ENCODE measurements around the gene SCAMP5. TPM values are rescaled to one million over a fixed set of nuclear protein-coding genes. Genes with fewer than 3 reads are reported as not detected.

The SCAMP5 gene
- polyA plus RNA-seq, 1 experiment, result 2.1 TPM

DNA sequence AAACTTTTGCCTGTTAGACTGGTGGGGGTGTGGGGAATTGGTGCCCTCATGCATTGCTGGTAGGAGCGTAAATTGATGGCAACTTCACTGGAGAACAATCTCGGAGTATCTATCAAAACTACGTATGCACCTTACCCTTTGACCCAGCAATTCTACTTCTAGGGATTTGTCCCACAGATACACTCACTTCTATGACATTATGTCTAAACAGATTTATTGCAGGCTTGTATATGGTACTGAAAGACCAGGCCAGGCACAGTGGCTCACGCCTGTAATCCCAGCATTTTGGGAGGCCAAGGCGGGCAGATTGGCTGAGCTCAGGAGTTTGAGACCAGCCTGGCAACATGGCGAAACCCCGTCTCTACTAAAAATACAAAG lies 58.4 kb downstream of the SCAMP5 start:
- Histone ChIP-seq H3K4me3 (ENCODE audit: low read depth, low read length) (no peak overlapping the region), H3K9me3 (ENCODE audit: control insufficient read depth, insufficient read depth, low read length) (no peaks in the 10 kb centered on the region), H3K27me3 (ENCODE audit: control insufficient read depth, insufficient read depth, low read length) (no peaks in the 10 kb centered on the region), H3K27ac (ENCODE audit: low read depth, low read length) (no peak overlapping the region)
- TF ChIP-seq, protein P1, sequence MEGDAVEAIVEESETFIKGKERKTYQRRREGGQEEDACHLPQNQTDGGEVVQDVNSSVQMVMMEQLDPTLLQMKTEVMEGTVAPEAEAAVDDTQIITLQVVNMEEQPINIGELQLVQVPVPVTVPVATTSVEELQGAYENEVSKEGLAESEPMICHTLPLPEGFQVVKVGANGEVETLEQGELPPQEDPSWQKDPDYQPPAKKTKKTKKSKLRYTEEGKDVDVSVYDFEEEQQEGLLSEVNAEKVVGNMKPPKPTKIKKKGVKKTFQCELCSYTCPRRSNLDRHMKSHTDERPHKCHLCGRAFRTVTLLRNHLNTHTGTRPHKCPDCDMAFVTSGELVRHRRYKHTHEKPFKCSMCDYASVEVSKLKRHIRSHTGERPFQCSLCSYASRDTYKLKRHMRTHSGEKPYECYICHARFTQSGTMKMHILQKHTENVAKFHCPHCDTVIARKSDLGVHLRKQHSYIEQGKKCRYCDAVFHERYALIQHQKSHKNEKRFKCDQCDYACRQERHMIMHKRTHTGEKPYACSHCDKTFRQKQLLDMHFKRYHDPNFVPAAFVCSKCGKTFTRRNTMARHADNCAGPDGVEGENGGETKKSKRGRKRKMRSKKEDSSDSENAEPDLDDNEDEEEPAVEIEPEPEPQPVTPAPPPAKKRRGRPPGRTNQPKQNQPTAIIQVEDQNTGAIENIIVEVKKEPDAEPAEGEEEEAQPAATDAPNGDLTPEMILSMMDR (IDR thresholded peaks at IDR 0.05; ENCODE audit: low read depth, low read length), result no peak
- POLR2A ChIA-PET, result interaction anchor here (0.6 kb wide), 1 partner anchor 353 kb away, joined by 8 read pairs; no protein-coding TSS in a partner anchor
- no peak for DNase-seq (ENCODE audit: low read depth, low spot score)
- CTCF ChIA-PET, result no interaction called here

DNA sequence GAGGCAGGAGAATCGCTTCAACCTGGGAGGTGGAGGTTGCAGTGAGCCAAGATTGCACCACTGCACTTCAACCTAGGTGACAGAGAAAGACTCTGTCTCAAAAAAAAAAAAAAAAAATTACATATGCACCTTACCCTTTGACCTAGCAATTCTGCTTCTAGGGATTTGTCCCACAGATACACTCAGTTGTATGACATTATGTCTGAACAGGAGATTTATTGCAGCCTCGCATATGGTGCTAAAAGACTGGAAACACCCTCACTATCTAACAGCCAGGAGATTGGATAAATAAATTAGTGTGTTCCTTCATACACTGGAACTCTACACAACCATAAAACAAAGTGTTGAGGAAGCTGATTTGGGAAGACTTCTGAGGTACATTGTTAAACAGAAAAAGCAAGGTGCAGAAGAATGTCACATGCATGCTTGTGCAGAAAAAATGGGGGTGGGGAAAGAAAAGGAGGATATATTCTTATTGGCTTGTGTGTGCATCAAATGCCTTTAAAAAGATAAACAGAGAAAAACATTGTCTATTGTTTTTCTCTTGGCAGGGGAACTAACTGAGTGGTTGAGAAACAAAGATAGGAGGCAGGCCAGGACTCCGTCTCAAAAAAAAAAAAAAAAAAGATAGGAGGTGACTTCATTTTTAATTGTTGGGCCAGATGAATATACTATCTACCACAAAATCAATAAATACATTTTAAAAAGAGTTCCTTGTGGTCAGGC lies 59.0 kb downstream of the SCAMP5 start:
- DNase-seq (ENCODE audit: low read depth, low spot score), result no peak
- Histone ChIP-seq H3K9me3 (ENCODE audit: control insufficient read depth, insufficient read depth, low read length) (no peaks in the 10 kb centered on the region), H3K4me3 (ENCODE audit: low read depth, low read length) (no peak overlapping the region), H3K27ac (ENCODE audit: low read depth, low read length) (no peak overlapping the region), H3K27me3 (ENCODE audit: control insufficient read depth, insufficient read depth, low read length) (no peaks in the 10 kb centered on the region)
- TF ChIP-seq, protein P1 (IDR thresholded peaks at IDR 0.05; ENCODE audit: low read depth, low read length), result no peak
- ChIA-PET CTCF (no interaction called here), POLR2A (interaction anchor here (0.6 kb wide), 1 partner anchor 10 kb away, joined by 3 read pairs; no protein-coding TSS in a partner anchor)

DNA sequence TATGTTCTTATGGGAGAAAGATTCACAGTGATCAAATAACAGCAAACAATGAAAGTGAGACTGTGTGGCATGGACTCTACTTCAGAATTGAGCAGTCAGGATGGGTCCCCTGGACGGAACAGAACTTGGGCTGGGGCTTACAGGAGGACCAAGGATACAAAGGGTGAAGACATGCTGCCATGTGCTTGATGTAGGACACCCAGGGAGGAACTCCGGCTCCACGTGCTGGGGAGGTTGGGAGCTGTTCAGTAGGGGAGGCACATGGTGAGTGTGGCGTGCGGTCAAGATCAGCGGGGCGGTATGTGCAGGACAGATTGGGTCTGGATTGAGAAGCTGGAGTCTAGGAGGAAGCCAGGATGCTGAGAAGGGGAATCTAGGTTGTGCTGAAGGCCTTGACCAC lies 60.7 kb downstream of the SCAMP5 start:
- DNase-seq (ENCODE audit: low read depth, low spot score), result no peak
- Histone ChIP-seq H3K27me3 (ENCODE audit: control insufficient read depth, insufficient read depth, low read length) (no peaks in the 10 kb centered on the region), H3K4me3 (ENCODE audit: low read depth, low read length) (no peak overlapping the region), H3K27ac (ENCODE audit: low read depth, low read length) (no peak overlapping the region), H3K9me3 (ENCODE audit: control insufficient read depth, insufficient read depth, low read length) (no peaks in the 10 kb centered on the region)
- ChIA-PET POLR2A (no interaction called here), CTCF (no interaction called here)
- TF ChIP-seq, protein P1 (IDR thresholded peaks at IDR 0.05; ENCODE audit: low read depth, low read length), result no peak

DNA sequence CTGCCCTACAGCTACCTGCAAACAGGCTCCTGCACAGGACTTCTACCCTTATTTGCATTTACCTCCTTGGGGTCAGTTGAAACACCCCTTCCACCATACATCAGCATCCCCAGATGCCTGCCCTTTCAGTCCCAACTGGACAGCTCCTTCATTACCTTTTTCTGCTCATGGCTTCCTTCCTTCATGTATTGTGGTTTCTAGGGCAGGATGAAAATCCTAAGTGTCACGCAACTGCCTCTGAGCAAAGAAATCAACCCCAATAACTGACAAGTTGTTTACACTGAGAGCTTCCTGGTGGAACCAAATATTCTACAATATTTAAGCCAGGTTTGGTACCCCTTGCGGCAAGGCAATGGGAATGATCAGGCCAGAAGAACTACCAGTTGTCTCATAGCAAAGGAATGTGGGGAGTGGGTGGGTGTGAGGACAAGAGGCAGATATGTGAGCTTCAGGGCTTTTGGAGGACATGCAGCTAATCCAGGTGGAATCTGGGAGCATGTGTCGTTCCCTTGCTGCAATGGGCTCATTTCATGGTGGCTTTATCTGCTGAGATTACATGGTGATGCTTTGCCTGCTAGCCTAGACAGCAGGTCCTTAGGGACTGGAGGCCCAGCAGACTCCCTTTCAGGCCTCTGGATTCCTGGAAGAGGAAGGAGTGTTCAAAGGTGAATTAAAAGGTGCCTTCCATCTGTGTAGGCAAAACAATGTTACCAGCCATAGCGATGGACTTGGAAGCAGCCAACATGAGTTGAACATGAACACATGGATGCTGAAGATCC lies 63.0 kb downstream of the SCAMP5 start:
- Histone ChIP-seq H3K27me3 (ENCODE audit: control insufficient read depth, insufficient read depth, low read length) (no peaks in the 10 kb centered on the region), H3K27ac (ENCODE audit: low read depth, low read length) (no peak overlapping the region), H3K4me3 (ENCODE audit: low read depth, low read length) (no peak overlapping the region), H3K9me3 (ENCODE audit: control insufficient read depth, insufficient read depth, low read length) (no peaks in the 10 kb centered on the region)
- ChIA-PET CTCF (interaction anchor here (0.7 to 1.2 kb wide), 2 partner anchors 29 to 35 kb away, joined by 3 to 5 read pairs; partner anchors contain the start of gene PPCDC), POLR2A (interaction anchor here (1.0 kb wide), 1 partner anchor 143 kb away, joined by 3 read pairs; the partner anchor contains the start of gene C15orf39)
- no peak for DNase-seq (ENCODE audit: low read depth, low spot score)
- TF ChIP-seq, protein P1 (IDR thresholded peaks at IDR 0.05; ENCODE audit: low read depth, low read length), result no peak

DNA sequence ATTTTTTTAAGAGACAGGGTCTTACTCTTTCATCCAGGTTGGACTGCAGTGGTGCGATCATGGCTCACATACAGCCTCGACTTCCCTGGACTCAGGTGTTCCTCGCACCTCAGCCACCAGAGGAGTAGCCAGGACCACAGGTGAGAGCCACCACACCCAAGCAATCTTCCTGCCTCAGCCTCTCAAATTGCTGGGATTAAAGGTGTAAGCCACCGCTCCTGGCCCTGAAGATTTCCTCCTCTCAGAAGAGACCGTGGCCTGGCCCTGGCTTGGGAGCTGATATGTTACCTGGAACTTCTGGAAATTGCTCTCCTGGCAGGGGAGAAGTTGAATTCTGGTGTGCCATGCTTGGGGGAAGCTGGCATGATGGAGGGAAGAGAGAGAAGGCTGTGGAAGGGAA lies 64.2 kb downstream of the SCAMP5 start:
- Histone ChIP-seq H3K4me3 (ENCODE audit: low read depth, low read length) (no peak overlapping the region), H3K27ac (ENCODE audit: low read depth, low read length) (no peak overlapping the region), H3K9me3 (ENCODE audit: control insufficient read depth, insufficient read depth, low read length) (no peaks in the 10 kb centered on the region), H3K27me3 (ENCODE audit: control insufficient read depth, insufficient read depth, low read length) (peaks cover 2% of the 10 kb centered on the region)
- TF ChIP-seq, protein P1 (IDR thresholded peaks at IDR 0.05; ENCODE audit: low read depth, low read length), result no peak
- DNase-seq (ENCODE audit: low read depth, low spot score), result no peak
- ChIA-PET POLR2A (interaction anchor here (0.6 kb wide), 2 partner anchors 48 to 1012 kb away, joined by 4 to 8 read pairs; no protein-coding TSS in a partner anchor), CTCF (no interaction called here)

Measured in AG04450 (cell line).